ENCODE results near the gene ACIN1.

The ACIN1 gene

GRCh38 chr14:23058654-23059504 is 36.1 kb downstream of the ACIN1 start:
- no peak for DNase-seq (ENCODE audit: low spot score in 2 of 2)
- Histone ChIP-seq H3K9me3 (no peaks in the 10 kb centered on the region), H3K36me3 (replicated peaks) (peaks cover 52% of the 10 kb centered on the region), H3K4me3 (no peak overlapping the region), H3K27me3 (ENCODE audit: low read depth) (no peaks in the 10 kb centered on the region), H3K4me1 (0 out of 2 replicates have a peak, but pooled peaks cover 8% of the 10 kb centered on the region)
- in situ Hi-C loops (cut with MboI; ENCODE audit: low sequenced_read_pairs) = loop anchor here (25.0 kb wide), 1 partner anchor 497 kb away; no protein-coding TSS in a partner anchor

DNA sequence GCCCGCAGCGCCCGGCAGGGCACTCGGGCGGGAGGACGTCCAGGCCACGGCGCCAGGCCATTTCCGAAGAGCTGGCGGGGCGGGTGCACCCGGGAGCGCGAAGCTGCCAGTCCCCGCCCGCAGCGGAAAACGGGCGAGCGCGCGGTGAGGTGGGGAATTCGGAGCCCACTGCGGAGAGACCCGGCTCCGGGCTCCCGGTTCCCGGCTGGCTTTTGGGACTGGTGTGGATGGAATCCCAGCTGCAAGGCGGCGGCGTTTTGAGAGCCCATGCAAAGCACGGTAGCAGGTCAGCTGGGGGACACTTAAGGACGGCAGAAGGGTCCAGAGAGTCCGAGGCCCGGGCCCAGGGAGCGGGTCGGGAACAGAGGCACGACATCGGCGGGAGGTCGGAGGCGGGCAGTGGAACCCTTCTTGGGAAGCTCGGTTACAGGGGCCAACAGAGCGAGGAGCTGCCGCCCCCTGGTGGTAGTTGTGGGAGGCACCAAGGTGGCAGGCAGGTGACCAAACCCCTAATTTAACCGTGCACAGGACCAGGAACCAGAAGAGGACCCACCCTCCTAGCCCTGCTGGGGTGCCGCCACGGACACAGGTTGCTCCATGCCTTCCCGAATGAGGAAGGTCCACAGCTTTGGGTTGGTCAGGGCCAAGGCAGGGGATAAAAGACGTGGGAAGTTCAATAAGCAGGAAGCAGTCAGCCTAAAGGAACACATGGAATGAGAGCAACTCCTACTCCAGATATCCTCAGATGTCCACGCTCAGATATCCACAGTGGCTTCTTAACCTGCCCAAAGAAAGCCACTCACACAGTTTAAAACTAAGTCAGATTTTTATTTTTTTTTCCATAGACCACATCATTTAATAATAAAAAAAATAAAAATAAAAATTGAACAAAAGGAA is 36.9 kb downstream of the ACIN1 start:
- Histone ChIP-seq H3K4me1 (0 out of 2 replicates have a peak, but pooled peaks cover 8% of the 10 kb centered on the region), H3K36me3 (replicated peaks) (peaks cover 43% of the 10 kb centered on the region), H3K9me3 (no peaks in the 10 kb centered on the region), H3K27me3 (ENCODE audit: low read depth) (no peaks in the 10 kb centered on the region), H3K4me3 (peak overlapping the region; percentile 63)
- peak; percentile 87 to 96 for DNase-seq (ENCODE audit: low spot score in 2 of 2)
- in situ Hi-C loops (cut with MboI; ENCODE audit: low sequenced_read_pairs) = loop anchor here (25.0 kb wide), 1 partner anchor 496 kb away; no protein-coding TSS in a partner anchor

DNA sequence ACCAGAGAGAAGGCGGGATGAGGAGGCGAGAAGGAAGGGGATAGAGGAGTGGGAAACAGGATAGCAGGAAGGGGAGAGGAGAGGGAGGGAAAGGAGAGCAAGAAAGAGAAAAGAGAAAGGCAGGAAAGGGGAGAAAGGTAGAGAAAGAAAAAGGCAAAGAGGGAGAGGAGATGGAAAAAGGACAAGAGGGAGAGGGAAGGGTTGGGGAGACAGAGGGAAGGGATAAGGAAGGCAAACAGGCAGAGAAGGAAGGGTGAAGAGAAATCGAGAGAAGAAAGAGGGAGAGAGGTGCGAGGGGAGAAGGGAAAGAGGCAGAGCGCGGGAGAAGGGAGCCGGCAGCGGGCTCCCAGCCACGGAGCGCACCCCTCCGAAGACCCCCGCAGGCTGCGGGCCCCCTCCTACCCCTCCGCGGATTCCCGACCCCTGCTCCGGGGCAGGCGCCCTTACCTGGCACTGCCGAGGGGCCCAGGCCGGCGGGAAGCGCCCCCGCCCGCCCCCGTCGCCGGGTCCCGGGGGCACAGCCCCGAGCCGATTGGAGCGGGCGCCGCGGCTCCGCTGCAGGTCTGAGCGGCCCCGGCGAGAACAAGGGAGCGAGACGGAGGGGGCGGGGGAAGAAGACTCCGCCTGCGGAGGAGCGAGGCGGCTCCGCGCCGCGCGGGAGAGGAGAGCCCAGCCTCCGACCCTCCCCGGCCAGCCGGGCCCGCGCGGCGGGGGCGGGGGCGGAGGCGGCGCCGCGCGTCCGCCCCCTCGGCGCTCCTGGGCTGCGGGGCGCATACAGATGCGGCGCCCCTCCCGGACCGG is 37.8 kb downstream of the ACIN1 start, which contains the start of gene CDH24:
Gene CDH24, minus strand, starts transcription at position 565 of the 801 bp plus-strand sequence. CDS start 1,787 bp downstream, outside the sequence.
- Histone ChIP-seq H3K4me3 (peak within 1 kb of the TSS; percentile 63), H3K9me3 (no peaks in the 10 kb centered on the region), H3K4me1 (0 out of 2 replicates have a peak, but pooled peaks cover 8% of the 10 kb centered on the region), H3K27me3 (ENCODE audit: low read depth) (no peaks in the 10 kb centered on the region), H3K36me3 (replicated peaks) (peaks cover 34% of the 10 kb centered on the region)
- peak; percentile 76 to 91 for DNase-seq (ENCODE audit: low spot score in 2 of 2)
- in situ Hi-C loops (cut with MboI; ENCODE audit: low sequenced_read_pairs) = loop anchor here (25.0 kb wide), 1 partner anchor 495 kb away; no protein-coding TSS in a partner anchor

- H3K27me3 ChIP-seq (ENCODE audit: low read depth) = no peaks in the 10 kb centered on the region
- H3K4me1 ChIP-seq = 0 out of 2 replicates have a peak, but pooled peaks cover 8% of the 10 kb centered on the region
- H3K36me3 ChIP-seq (replicated peaks) = peaks cover 28% of the 10 kb centered on the region
- H3K4me3 ChIP-seq = peak overlapping the region; percentile 63
- H3K9me3 ChIP-seq = no peaks in the 10 kb centered on the region
- peak; percentile 79 to 90 for DNase-seq (ENCODE audit: low spot score in 2 of 2)
- in situ Hi-C loops (cut with MboI; ENCODE audit: low sequenced_read_pairs) = loop anchor here (25.0 kb wide), 1 partner anchor 494 kb away; no protein-coding TSS in a partner anchor
Observed at GRCh38 chr14:23056145-23056955, 38.6 kb downstream of the ACIN1 start.

- Histone ChIP-seq H3K4me1 (0 out of 2 replicates have a peak, but pooled peaks cover 8% of the 10 kb centered on the region), H3K27me3 (ENCODE audit: low read depth) (no peaks in the 10 kb centered on the region), H3K36me3 (replicated peaks) (peaks cover 25% of the 10 kb centered on the region), H3K4me3 (no peak overlapping the region), H3K9me3 (no peaks in the 10 kb centered on the region)
- in situ Hi-C loops (cut with MboI; ENCODE audit: low sequenced_read_pairs) = loop anchor here (25.0 kb wide), 1 partner anchor 493 kb away; no protein-coding TSS in a partner anchor
- no peak for DNase-seq (ENCODE audit: low spot score in 2 of 2)
Observed at GRCh38 chr14:23055621-23056144, 39.3 kb downstream of the ACIN1 start.

- peaks cover 20% of the 10 kb centered on the region for H3K36me3 ChIP-seq (replicated peaks)
- H3K4me3 ChIP-seq = no peak overlapping the region
- H3K9me3 ChIP-seq = no peaks in the 10 kb centered on the region
- DNase-seq (ENCODE audit: low spot score in 2 of 2) = no peak
- H3K4me1 ChIP-seq = 0 out of 2 replicates have a peak, but pooled peaks cover 8% of the 10 kb centered on the region
- H3K27me3 ChIP-seq (ENCODE audit: low read depth) = no peaks in the 10 kb centered on the region
- in situ Hi-C loops (cut with MboI; ENCODE audit: low sequenced_read_pairs) = loop anchor here (25.0 kb wide), 1 partner anchor 493 kb away; no protein-coding TSS in a partner anchor
Observed at GRCh38 chr14:23055147-23055550, 39.8 kb downstream of the ACIN1 start.

DNA sequence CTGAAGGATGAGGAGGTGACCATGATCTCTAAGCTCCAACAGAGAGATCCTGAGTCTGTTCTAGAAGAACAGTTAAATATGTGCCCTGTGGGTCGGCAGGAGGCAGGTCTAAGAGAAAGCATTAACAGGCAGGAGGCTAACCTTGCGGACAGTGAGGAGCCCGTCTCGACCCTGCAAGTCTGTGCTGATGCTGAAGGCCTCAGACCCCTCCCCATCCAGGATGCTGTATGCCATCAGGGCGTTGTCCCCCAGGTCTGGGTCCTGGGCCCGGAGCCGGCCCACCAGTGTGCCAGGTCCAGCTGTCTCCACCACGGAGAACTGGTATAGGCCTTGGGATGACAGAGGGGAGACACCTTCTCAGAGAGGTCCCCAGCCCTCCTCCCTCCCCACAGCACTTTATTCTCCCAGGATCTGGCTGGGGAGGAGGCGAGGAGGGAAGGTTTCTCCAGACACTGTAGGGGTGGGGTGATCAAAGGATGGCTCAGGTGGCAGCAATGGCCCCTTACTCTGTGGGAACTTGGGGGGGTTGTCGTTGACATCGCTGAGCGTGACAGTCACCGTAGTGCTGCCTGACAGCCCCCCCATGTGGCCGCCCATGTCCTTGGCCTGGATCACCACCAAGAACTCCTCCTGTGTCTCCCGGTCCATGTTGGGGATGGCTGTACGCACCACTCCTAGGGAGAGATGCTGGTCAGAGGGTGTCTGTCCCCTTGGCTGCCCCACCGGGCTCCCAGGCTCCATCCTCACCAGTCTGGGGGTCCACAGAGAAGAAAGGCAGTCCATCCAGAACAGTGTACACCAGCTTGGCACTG is 40.7 kb downstream of the ACIN1 start:
- Histone ChIP-seq H3K4me3 (no peak overlapping the region), H3K9me3 (no peaks in the 10 kb centered on the region), H3K27me3 (ENCODE audit: low read depth) (no peaks in the 10 kb centered on the region), H3K36me3 (replicated peaks) (peaks cover 14% of the 10 kb centered on the region), H3K4me1 (0 out of 2 replicates have a peak, but pooled peaks cover 8% of the 10 kb centered on the region)
- no peak for DNase-seq (ENCODE audit: low spot score in 2 of 2)
- in situ Hi-C loops (cut with MboI; ENCODE audit: low sequenced_read_pairs) = loop anchor here (5.0 to 25.0 kb wide), 2 partner anchors 77 to 492 kb away; no protein-coding TSS in a partner anchor

DNA sequence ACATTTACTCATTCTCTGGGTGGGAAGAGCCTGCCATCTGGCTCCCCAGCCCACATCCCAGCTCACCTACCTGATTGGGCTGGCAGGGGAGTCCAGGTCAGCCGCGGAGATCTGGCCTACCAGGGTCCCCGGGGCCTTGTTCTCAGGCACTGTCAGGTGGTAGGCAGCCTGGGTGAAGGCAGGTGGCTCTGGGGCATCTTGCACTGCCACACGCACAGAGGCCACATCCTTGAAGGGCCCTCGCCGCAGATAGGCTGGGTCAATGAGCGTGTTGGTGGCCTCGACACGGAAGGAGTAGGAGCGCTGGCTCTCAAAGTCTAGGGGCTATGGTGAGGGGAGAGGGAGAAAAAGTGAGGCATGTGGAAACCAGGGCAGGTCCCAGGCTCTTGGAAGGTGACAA is 41.5 kb downstream of the ACIN1 start:
- Histone ChIP-seq H3K9me3 (no peaks in the 10 kb centered on the region), H3K36me3 (replicated peaks) (peaks cover 6% of the 10 kb centered on the region), H3K4me1 (0 out of 2 replicates have a peak, but pooled peaks cover 8% of the 10 kb centered on the region), H3K27me3 (ENCODE audit: low read depth) (no peaks in the 10 kb centered on the region), H3K4me3 (no peak overlapping the region)
- no peak for DNase-seq (ENCODE audit: low spot score in 2 of 2)
- in situ Hi-C loops (cut with MboI; ENCODE audit: low sequenced_read_pairs) = loop anchor here (5.0 to 25.0 kb wide), 2 partner anchors 76 to 491 kb away; no protein-coding TSS in a partner anchor

- Histone ChIP-seq H3K36me3 (replicated peaks) (peaks cover 3% of the 10 kb centered on the region; the same call in 1 of the 2 replicates), H3K27me3 (ENCODE audit: low read depth) (no peaks in the 10 kb centered on the region), H3K9me3 (no peaks in the 10 kb centered on the region), H3K4me3 (no peak overlapping the region), H3K4me1 (0 out of 2 replicates have a peak, but pooled peaks cover 8% of the 10 kb centered on the region)
- in situ Hi-C loops (cut with MboI; ENCODE audit: low sequenced_read_pairs) = loop anchor here (5.0 to 25.0 kb wide), 2 partner anchors 75 to 490 kb away; no protein-coding TSS in a partner anchor
- no peak for DNase-seq (ENCODE audit: low spot score in 2 of 2)
Observed at GRCh38 chr14:23052671-23053070, 42.3 kb downstream of the ACIN1 start.

- DNase-seq (ENCODE audit: low spot score in 2 of 2) = no peak
- H3K4me1 ChIP-seq = 0 out of 2 replicates have a peak, but pooled peaks cover 8% of the 10 kb centered on the region
- H3K9me3 ChIP-seq = no peaks in the 10 kb centered on the region
- peaks cover 3% of the 10 kb centered on the region; the same call in 1 of the 2 replicates for H3K36me3 ChIP-seq (replicated peaks)
- no peaks in the 10 kb centered on the region for H3K27me3 ChIP-seq (ENCODE audit: low read depth)
- in situ Hi-C loops (cut with MboI; ENCODE audit: low sequenced_read_pairs) = loop anchor here (5.0 to 25.0 kb wide), 2 partner anchors 75 to 490 kb away; no protein-coding TSS in a partner anchor
- H3K4me3 ChIP-seq = no peak overlapping the region
Observed at GRCh38 chr14:23052182-23052623, 42.7 kb downstream of the ACIN1 start.
